GM12892 (cell line): ENCODE measurements around the gene NAALADL2.

Source experiments
- POLR2A ChIP-seq: IDR thresholded peaks from 2 replicates; pipeline ENCODE4 v1.6.1; 2011; ENCODE audit warnings: low read depth, low read length, control low read depth
- POLR2AphosphoS5 ChIP-seq: IDR thresholded peaks from 2 replicates; pipeline ENCODE4 v1.6.1; 2011; ENCODE audit warnings: low read depth, low read length, control low read depth
- TAF1 ChIP-seq: IDR thresholded peaks from 2 replicates; pipeline ENCODE4 v1.6.1; 2011; ENCODE audit warnings: low read depth, mild to moderate bottlenecking, control low read depth, low read length, borderline replicate concordance

DNA sequence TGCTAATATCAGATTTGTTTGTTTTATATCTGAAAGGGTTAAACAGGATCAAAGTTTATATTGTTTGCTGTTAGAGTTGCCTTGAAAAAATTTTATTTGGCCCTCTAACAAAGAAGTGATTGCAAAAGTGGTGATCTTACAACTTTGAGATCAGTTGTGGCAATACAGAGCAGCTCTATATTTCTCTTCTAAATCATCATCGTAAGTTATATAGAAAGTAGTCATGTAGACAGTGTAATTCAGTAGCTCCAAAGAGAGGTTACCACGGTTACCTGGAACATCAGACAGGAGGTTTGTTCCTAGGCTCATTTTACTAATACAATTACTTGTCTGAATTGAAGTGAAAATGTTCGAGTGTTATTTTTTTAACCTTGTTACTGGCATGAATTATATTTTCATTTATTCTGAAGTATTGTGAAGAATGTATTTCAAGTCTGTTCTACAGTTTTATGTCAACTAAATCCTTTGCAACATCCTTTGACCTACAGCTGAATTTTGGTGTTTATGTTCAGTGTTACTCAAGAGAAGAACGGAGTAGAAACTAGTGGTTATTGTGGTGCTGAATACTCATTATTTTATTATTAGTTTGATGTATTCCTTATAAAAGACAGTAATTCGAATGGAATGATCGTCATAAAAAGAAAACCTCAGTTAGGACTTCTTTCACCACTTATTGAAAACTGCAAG is 214.2 kb downstream of the NAALADL2 start:
- no peak for TF ChIP-seq POLR2A
- TF ChIP-seq TAF1 = no peak
- no peak for TF ChIP-seq POLR2AphosphoS5
